Measurements from ENCODE around the gene SMIM38.

SMIM38 gene

GRCh38 chr11:69161117-69161407 is 5.3 kb downstream of the SMIM38 start:
- DNase-seq = no peak

- no peak for DNase-seq
These were observed 6.8 kb downstream of the SMIM38 start for GRCh38 chr11:69162505-69162904.

GRCh38 chr11:69163842-69164241 is 8.1 kb downstream of the SMIM38 start:
- no peak for DNase-seq

GRCh38 chr11:69164824-69165223 is 9.1 kb downstream of the SMIM38 start:
- DNase-seq = no peak

- no peak for DNase-seq
These were observed 10.0 kb downstream of the SMIM38 start for GRCh38 chr11:69165775-69166174.

GRCh38 chr11:69166218-69167115 is 10.7 kb downstream of the SMIM38 start:
- peak; percentile 62 for DNase-seq

GRCh38 chr11:69167130-69167915 is 11.6 kb downstream of the SMIM38 start:
- no peak for DNase-seq

GRCh38 chr11:69167916-69168691 is 12.4 kb downstream of the SMIM38 start:
- no peak for DNase-seq

GRCh38 chr11:69169479-69169878 is 13.7 kb downstream of the SMIM38 start:
- DNase-seq = no peak

GRCh38 chr11:69170704-69171103 is 15.0 kb downstream of the SMIM38 start:
- no peak for DNase-seq

- DNase-seq = no peak
These were observed 15.9 kb downstream of the SMIM38 start for GRCh38 chr11:69171476-69172240.

- DNase-seq = peak; percentile 5
These were observed 16.9 kb downstream of the SMIM38 start for GRCh38 chr11:69172674-69173073.

- no peak for DNase-seq
These were observed 17.6 kb downstream of the SMIM38 start for GRCh38 chr11:69173331-69173730.

- peak; percentile 9 for DNase-seq
These were observed 18.3 kb downstream of the SMIM38 start for GRCh38 chr11:69173925-69174581.

GRCh38 chr11:69174841-69175240 is 19.1 kb downstream of the SMIM38 start:
- DNase-seq = no peak

GRCh38 chr11:69178819-69179482 is 23.2 kb downstream of the SMIM38 start:
- DNase-seq = no peak

GRCh38 chr11:69180226-69180625 is 24.5 kb downstream of the SMIM38 start:
- no peak for DNase-seq

GRCh38 chr11:69180726-69181125 is 25.0 kb downstream of the SMIM38 start:
- no peak for DNase-seq

- DNase-seq = no peak
These were observed 27.9 kb downstream of the SMIM38 start for GRCh38 chr11:69183613-69184012.

- DNase-seq = no peak
These were observed 30.9 kb downstream of the SMIM38 start for GRCh38 chr11:69186316-69187260.

Measured in right hindlimb (tissue), 1 donor.